Gastroesophageal sphincter (tissue), 3 donors: ENCODE measurements around the gene BCKDK.
A peak's percentile ranks its signal among the peaks of the same experiment; 100 is the strongest.

Experiments
- EP300 ChIP-seq: sonication (generic); formaldehyde crosslinking; IDR thresholded peaks from one replicate; pipeline ENCODE4 v1.6.1; 2017; ENCODE audit warnings: antibody characterized with exemption, mild to moderate bottlenecking
- POLR2A ChIP-seq, 2 donors: fragments of 450-650 bp; IDR thresholded peaks; one replicate each; pipeline ENCODE4 v1.6.1; 2017; ENCODE audit warnings: antibody characterized with exemption in 2 of 2, mild to moderate bottlenecking in 2 of 2, moderate library complexity in 1 of 2
- POLR2AphosphoS5 ChIP-seq: sonication (generic); formaldehyde crosslinking; IDR thresholded peaks from one replicate; pipeline ENCODE4 v1.6.1; 2017; ENCODE audit warnings: antibody characterized with exemption
- TF ChIP-seq, protein P1 (sequence below), 4 experiments: fragments of 200-600 bp in 2 of 4; fragments of 450-650 bp in 2 of 4; sonication (generic) in 1 of 4; IDR thresholded peaks; one replicate each; pipeline ENCODE4 v1.5.1; 2017 to 2019; ENCODE audit warnings: antibody characterized with exemption in 4 of 4, mild to moderate bottlenecking in 2 of 4, moderate library complexity in 2 of 4

DNA sequence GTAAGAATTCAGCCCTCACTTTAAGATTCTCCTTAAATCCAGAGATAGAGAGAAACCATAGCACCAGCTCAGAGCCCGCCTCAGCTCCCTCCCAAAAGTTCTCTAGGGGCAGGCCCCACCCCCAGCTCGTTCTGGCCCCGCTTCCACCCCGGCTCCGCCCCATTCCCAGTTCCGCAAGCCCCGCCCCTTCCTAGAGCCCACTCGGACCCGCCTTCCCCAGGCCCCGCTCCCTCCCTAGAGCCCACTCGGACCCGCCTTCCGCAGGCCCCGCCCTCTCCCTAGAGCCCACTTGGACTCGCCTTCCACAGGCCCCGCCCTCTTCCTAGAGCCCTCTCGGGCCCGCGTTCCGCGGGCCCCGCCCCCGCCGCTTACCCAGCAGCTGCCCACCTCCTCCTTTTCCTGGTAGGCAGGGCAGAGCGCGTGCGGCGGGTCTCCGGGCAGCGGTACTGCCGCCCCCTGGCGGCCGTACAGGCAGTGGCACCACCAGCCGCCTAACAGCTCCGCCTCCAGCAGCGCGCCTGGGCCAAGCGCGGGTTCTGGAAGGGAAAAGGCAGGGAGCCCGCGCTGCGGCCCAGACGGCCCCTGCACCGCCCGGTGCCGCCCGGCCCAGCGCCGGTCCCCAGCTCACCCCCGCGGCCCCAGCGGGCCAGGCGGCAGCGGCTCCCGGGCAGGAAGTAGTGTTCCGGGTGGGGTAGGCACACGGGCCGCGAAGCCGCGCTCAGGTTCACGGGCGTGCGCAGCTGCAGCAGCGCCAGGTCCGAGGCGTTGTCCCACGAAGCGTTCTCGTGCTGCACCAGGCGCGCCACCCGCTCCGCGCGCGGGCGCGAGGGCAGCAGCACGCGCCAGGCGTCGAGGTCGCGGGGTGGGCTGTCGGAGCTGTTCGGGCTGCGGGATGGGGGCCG, 34.2 kb downstream of the BCKDK start:
- TF ChIP-seq, protein P1, sequence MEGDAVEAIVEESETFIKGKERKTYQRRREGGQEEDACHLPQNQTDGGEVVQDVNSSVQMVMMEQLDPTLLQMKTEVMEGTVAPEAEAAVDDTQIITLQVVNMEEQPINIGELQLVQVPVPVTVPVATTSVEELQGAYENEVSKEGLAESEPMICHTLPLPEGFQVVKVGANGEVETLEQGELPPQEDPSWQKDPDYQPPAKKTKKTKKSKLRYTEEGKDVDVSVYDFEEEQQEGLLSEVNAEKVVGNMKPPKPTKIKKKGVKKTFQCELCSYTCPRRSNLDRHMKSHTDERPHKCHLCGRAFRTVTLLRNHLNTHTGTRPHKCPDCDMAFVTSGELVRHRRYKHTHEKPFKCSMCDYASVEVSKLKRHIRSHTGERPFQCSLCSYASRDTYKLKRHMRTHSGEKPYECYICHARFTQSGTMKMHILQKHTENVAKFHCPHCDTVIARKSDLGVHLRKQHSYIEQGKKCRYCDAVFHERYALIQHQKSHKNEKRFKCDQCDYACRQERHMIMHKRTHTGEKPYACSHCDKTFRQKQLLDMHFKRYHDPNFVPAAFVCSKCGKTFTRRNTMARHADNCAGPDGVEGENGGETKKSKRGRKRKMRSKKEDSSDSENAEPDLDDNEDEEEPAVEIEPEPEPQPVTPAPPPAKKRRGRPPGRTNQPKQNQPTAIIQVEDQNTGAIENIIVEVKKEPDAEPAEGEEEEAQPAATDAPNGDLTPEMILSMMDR (IDR thresholded peaks at IDR 0.05): peak in 3 of 4 experiments; percentile 98 to 100 (median 100)
- TF ChIP-seq POLR2A (IDR thresholded peaks at IDR 0.05): peak in 1 of 2 donors; percentile 2
- no peak for TF ChIP-seq EP300
- peak; percentile 73 for TF ChIP-seq POLR2AphosphoS5
